GM23248 (cell line): ENCODE measurements around the gene GAB3.
"Not testable (repeated sequence)": the region's sequence is repeated elsewhere in the genome, so short reads cannot be mapped to it uniquely, and the experiment has no call there.

Experiments used
- EZH2 ChIP-seq: fragments of 200-600 bp; sonication (generic); IDR thresholded peaks from 2 replicates; pipeline ENCODE4 v1.6.1; 2018; ENCODE audit warnings: antibody characterized with exemption, mild to moderate bottlenecking; ENCODE audit not compliant: insufficient read depth, poor library complexity, severe bottlenecking
- EZH2phosphoT487 ChIP-seq: fragments of 200-600 bp; sonication (generic); IDR thresholded peaks from 2 replicates; pipeline ENCODE4 v1.6.1; 2018; ENCODE audit warnings: antibody characterized with exemption, moderate library complexity, mild to moderate bottlenecking, low read depth; ENCODE audit not compliant: insufficient read depth

DNA sequence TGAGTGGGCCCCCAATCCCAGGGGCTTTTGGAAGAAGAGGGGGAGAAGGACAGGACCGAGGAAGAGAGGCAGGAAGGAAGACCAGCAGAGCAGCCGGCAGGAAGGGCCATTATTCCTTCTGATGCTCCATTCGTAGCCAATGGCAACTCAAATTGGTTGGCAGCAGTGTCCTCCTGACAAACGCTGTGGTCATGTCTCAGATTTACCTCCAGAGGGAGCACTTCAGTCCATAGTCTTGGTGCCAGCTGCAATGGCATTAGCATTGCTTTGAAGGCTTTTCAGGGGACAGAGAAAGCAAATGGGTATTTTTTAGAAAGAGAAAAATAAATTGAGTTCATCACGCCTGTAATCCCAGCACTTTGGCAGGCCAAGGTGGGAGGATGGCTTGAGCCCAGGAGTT is 121.9 kb downstream of the GAB3 start:
- TF ChIP-seq EZH2, EZH2phosphoT487: not testable (repeated sequence)
